ENCODE measurements around the gene BAZ2B.
"Not testable (repeated sequence)": the region's sequence is repeated elsewhere in the genome, so short reads cannot be mapped to it uniquely, and the experiment has no call there.

The BAZ2B gene

GRCh38 chr2:159427048-159427447, 189.3 kb downstream of the BAZ2B start:
- TF ChIP-seq CTCF (conservative IDR thresholded peaks at IDR 0.05) (no peak), ZFX (IDR thresholded peaks at IDR 0.05) (no peak)
- H3K27ac ChIP-seq: no peak overlapping the region

GRCh38 chr2:159419403-159419802, 196.9 kb downstream of the BAZ2B start:
- TF ChIP-seq CTCF (conservative IDR thresholded peaks at IDR 0.05) (no peak), ZFX (IDR thresholded peaks at IDR 0.05) (no peak)
- H3K27ac ChIP-seq: no peak overlapping the region

DNA sequence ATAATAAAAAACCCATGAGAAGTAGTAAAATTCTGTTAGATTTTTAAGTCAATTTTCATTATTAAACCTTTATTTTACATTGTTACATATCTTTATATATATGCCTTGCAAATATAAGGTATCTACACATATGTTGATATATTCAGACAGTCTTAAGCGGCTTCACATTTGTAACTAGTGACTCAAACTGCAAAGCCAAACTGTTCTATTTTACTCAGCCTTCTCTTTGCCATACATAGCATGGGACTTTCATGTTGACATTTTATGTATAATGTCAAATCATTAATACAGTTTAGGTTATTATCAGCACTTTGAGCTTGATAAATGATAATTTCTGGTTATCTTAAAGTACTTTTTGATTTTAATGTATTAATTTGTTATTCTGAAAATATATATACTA, 204.9 kb downstream of the BAZ2B start:
- TF ChIP-seq CTCF (conservative IDR thresholded peaks at IDR 0.05) (no peak), ZFX (IDR thresholded peaks at IDR 0.05) (no peak)
- no peak overlapping the region for H3K27ac ChIP-seq

DNA sequence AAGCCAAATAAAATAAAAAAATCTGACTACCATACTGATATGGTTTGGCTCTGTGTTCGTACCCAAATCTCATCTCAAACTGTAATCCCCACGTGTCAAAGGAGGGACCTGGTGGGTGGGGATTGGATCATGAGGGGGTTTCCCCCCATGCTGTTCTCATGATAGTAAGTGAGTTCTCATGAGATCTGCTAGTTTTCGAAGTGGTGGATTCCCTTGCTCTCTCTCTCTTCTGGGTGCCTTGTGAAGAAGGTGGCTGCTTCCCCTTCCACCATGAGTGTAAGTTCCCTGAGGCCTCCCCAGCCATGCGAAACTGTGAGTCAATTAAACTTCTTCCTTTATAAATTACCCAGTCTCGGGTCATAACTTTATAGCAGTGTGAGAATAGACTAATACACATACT, 206.1 kb downstream of the BAZ2B start:
- no peak overlapping the region for H3K27ac ChIP-seq
- TF ChIP-seq ZFX (IDR thresholded peaks at IDR 0.05): no peak

DNA sequence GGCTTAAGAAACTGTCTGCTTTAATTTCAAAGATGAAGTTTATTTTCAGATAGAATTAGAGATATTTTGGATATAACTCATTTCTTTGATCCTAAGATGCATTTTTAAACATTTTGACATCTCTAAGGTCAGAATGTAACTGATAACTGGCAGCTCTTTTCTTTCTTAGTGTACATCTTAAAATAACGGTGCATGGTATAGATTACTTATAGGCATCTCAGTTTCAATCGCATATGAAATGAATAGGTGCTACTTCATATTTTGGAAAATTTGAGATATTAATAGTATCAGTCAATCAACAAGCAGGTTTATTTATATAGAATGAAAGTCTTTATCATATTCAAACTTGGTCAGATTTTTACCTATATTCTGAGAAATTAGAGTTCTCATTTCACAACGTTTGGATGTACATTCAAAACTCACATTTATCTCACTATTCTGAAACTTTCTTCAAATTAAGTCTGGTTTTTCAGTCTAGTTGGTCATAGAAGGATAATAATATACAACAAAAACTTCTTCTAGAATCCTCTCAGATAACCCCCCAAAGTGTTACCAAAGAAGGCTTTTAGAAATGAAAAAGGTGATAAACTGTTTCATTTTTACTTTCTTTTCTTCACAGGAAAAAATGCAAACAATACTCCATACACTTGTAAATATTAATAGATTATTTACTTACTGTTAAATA, 207.1 kb downstream of the BAZ2B start:
- H3K27ac ChIP-seq: no peak overlapping the region
- TF ChIP-seq CTCF (conservative IDR thresholded peaks at IDR 0.05): no peak
- TF ChIP-seq ZFX (IDR thresholded peaks at IDR 0.05): no peak

- H3K27ac ChIP-seq: no peak overlapping the region
- TF ChIP-seq CTCF (conservative IDR thresholded peaks at IDR 0.05): no peak
- no peak for TF ChIP-seq ZFX (IDR thresholded peaks at IDR 0.05)
These were observed 213.6 kb downstream of the BAZ2B start for GRCh38 chr2:159402790-159403189.

DNA sequence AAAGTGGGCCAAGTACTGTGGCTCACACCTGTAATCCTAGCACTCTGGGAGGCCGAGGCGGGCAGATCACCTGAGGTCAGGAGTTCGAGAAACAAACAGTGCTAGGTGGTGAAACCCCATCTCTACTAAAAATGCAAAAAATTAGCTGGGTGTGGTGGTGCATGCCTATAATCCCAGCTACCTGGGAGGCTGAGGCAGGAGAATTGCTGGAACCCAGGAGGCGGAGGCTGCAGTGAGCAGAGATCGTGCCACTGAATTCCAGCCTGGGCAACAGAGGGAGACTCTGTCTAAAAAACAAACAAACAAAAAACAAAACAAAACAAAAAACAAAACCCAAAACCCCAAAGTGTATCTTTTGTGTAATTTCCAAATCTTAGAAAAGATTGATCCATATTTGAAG, 214.2 kb downstream of the BAZ2B start:
- H3K27ac ChIP-seq: not testable (repeated sequence)

DNA sequence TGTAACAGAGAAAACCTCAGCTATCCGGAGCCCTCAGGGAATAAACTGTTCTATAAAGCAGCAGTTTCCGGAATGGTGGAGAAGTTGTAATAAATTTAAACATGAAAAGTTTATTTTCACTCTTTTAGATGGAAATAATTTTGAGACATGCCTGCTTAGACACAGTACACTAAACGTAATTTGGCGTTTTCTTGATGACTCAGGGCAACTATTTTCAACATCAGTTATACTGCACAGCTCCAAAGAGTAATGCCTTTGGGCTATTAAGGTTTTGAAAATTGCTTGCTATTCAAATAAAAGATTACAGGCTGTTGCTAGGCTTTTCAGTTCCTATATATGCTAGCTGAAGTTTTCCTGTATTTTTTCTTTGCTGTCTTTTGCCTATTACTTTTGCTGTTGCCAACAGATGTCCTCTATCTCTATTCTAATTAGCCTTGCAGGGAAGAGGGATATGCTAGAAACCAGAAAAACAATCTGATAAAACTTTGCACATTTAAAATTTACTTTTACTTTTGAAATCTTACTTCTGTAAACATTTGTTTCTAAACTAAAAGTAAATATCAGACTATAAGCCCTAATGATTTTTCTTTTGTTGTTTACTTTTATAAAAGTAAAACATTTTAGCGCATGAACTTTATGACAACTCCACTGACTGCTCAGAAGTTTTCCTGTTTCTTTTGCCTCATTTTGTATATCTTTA, 216.5 kb downstream of the BAZ2B start:
- TF ChIP-seq ZFX (IDR thresholded peaks at IDR 0.05): no peak
- H3K27ac ChIP-seq: no peak overlapping the region

- H3K27ac ChIP-seq: no peak overlapping the region
- TF ChIP-seq CTCF (conservative IDR thresholded peaks at IDR 0.05): no peak
- no peak for TF ChIP-seq ZFX (IDR thresholded peaks at IDR 0.05)
These were observed 219.5 kb downstream of the BAZ2B start for GRCh38 chr2:159396799-159397198.

Measured in C4-2B (cell line).